Stimulated activated CD8-positive, alpha-beta memory T cell treated with anti-CD3 and anti-CD28 coated beads, Interleukin-4, amount 100 ng/mL, for 24 hours (primary cell): ENCODE data around the gene CACNA1G.

ENCODE experiments used
- DNase-seq: peaks from one replicate; pipeline ENCODE4 v3.0.0-alpha.2; 2020; ENCODE audit warnings: low read depth

The CACNA1G gene

DNA sequence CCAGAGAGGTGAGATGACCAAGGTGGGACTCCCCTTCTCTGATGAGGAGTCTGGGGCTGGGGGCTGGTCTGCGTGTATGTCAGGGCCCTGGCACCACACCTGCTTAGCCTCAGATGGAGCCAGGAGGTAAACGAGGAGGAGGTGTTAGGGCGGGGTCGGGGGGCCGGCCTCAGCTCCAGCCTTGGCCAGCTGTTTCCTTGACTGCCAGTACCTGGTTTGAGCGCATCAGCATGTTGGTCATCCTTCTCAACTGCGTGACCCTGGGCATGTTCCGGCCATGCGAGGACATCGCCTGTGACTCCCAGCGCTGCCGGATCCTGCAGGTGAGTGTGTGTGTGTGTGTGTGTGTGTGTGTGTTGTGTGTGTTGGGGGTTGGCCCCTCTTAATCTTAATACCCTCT, 8.1 kb downstream of the CACNA1G start:
- no peak for DNase-seq

DNA sequence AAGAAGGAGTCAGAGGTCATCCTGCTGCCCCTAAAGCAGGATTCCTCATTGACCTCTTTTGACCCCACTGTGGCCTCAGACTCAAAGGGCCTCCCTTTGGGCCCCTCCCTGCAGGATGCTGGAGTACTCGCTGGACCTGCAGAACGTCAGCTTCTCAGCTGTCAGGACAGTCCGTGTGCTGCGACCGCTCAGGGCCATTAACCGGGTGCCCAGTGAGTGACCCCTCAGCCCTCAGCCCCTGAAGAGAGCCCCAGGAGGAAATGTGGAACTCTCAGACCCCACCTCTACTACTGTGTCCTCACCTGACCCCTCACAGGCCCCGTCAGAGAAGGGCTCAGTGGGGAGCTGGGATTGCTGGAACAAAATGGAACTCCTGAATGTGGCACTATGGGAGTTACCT, 9.1 kb downstream of the CACNA1G start:
- DNase-seq = no peak

DNA sequence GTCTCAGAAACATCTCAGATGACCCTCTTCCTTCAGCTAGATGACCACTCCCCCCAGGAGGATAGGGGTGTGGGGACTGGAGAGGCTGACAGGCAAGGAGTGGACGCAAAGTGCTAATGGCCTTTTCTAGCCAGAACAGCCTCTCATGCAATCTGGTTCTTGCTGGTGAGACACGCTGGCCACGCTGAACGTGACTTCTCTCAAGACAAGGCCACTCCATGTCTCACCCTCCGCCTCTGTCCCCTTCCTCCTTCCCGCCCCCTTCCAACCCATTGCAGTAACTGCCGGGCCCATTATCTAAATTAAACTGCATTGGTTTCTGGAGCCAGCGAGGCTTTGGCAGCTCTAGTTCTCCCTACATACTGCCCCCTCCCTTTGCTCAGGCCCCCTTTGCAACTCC, 9.5 kb downstream of the CACNA1G start:
- DNase-seq = no peak

DNA sequence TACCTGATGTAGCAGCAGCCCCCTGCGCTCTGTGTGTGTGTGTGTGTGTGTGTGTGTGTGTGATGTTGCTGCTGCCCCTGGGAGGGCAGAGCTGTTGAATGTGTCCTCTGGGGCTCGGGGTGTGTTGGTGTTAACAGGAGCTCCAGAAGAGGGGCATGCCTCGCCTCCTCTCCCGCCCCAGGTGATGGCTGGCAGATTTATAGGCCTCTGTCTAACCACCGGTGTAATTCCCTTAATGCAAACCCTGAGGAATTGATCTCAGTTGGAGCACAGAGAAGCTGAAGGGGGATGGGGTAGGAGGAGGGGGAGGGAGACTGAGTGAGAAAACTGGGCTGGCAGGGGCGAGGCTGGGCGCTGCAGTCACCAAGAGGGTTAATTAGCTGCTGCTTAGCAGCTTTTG, 10.0 kb downstream of the CACNA1G start:
- DNase-seq = no peak

DNA sequence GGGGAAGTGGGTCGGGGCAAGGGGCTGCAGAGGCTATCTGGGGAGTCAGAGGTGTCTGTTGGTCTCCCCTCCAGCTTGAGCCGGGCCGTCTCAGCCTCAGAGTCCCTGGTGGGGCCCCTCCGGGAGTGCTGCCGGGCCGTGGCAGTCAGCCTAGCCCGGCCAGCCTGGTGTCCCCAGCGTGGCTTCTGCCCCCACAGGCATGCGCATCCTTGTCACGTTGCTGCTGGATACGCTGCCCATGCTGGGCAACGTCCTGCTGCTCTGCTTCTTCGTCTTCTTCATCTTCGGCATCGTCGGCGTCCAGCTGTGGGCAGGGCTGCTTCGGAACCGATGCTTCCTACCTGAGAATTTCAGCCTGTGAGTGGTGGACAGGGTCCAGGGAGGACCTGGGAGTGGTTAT, 11.2 kb downstream of the CACNA1G start:
- no peak for DNase-seq

DNA sequence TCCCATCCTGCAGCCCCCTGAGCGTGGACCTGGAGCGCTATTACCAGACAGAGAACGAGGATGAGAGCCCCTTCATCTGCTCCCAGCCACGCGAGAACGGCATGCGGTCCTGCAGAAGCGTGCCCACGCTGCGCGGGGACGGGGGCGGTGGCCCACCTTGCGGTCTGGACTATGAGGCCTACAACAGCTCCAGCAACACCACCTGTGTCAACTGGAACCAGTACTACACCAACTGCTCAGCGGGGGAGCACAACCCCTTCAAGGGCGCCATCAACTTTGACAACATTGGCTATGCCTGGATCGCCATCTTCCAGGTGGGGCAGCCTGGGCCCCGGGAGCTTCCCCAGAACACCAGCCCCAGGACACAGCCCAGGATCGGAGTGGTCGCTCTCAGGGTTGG, 12.0 kb downstream of the CACNA1G start:
- no peak for DNase-seq

DNA sequence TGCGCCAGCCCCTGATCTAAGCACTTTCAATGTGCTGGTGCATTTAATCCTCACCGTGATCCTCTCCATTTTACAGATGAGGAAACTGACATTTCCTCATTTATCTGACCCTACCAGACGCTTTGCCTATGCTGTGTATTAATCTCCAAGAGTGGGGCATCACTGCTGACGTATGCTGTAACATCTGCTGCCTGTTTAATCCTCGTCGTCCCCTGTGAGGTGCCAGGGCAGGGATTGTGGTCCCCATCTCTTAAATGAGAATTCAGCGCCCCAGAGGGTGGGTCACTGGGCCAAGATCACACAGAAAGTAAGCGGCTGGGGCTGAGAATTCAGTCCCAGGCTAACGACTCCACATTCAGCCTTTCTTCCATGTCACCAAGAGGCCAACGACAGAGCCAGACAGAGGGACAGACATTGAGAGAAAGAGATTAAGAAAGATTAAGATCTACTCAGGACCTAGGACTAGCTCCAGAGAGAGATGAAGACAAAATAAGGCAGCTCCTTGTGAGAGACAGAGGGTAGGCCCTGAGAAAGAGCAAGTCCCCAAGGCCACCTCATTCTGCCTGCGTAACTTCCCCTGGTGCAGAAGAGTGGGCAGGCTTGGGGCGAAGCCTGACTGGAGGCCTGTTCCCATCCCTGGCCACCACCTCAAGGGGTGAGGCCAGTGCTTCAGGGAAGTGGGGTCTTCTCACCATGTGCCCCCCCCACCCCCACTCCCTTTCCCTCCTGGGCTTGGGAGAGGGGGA, 13.5 kb downstream of the CACNA1G start:
- DNase-seq = no peak

DNA sequence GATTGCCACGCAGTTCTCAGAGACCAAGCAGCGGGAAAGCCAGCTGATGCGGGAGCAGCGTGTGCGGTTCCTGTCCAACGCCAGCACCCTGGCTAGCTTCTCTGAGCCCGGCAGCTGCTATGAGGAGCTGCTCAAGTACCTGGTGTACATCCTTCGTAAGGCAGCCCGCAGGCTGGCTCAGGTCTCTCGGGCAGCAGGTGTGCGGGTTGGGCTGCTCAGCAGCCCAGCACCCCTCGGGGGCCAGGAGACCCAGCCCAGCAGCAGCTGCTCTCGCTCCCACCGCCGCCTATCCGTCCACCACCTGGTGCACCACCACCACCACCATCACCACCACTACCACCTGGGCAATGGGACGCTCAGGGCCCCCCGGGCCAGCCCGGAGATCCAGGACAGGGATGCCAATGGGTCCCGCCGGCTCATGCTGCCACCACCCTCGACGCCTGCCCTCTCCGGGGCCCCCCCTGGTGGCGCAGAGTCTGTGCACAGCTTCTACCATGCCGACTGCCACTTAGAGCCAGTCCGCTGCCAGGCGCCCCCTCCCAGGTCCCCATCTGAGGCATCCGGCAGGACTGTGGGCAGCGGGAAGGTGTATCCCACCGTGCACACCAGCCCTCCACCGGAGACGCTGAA, 15.2 kb downstream of the CACNA1G start:
- DNase-seq = no peak

DNA sequence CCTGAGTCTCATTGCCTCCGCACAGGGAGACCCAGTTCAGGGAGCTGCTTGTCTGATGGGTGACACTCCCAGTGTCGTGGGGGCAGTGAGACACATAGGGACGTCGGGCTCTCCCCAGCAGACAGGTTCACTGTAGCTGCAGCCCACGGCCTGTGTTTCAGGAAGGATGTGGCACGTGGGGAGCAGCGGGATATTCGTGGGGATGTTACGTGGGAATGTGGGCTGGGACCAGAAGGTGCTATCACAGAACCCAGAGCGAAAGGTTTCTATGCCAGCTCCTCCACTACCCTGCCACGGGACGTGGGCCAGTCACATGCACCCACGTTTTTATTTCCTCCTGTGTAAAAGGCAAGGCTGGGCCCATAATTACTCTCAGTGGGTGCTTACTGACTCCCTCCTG, 16.3 kb downstream of the CACNA1G start:
- DNase-seq = no peak

DNA sequence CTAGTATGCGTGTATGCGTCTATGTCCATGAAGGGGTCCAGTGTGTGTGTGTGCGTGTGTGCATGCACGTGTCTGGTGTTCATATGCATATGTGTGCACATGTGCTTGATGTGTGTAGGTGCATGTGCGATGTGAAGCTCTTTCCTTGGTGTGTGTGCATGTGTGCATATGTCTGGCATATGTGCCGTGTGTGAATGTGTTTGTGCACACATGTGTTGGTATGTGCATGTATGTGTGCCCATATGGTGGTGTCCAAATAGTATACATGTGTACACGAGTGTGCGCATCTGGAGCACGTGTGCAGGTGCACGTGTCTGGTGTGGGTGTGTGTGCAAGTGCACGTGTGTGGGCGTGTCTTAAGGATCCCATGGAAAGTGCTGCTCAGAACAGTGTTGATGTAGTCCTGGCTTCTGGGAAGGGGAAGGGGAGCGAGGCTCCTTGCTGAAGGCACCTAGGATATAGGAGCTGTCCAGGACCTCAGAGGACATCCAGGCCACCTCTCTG, 17.0 kb downstream of the CACNA1G start:
- DNase-seq = no peak

DNA sequence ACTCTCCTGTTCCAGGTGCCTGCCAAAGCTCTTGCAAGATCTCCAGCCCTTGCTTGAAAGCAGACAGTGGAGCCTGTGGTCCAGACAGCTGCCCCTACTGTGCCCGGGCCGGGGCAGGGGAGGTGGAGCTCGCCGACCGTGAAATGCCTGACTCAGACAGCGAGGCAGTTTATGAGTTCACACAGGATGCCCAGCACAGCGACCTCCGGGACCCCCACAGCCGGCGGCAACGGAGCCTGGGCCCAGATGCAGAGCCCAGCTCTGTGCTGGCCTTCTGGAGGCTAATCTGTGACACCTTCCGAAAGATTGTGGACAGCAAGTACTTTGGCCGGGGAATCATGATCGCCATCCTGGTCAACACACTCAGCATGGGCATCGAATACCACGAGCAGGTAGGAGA, 17.7 kb downstream of the CACNA1G start:
- no peak for DNase-seq

DNA sequence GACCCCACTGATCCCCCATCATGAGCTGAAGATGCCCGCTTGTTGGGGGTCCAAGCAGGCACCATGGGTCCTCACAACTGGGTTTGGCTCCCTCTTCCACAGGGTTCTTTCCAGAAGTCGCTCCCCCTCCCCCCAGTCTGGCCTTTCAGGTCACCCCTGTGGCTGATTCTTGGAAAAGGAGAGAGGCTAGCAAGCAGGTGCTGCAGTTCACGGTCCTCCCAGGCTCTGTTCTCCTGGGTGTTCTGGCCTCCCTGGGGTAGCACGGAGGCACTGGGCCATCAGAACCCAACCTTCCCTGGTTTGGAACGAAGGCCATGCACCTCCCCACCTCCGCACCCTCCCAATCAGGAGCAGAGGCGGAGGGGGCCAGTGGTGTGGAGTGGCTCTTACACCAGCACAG, 18.9 kb downstream of the CACNA1G start:
- DNase-seq = no peak

DNA sequence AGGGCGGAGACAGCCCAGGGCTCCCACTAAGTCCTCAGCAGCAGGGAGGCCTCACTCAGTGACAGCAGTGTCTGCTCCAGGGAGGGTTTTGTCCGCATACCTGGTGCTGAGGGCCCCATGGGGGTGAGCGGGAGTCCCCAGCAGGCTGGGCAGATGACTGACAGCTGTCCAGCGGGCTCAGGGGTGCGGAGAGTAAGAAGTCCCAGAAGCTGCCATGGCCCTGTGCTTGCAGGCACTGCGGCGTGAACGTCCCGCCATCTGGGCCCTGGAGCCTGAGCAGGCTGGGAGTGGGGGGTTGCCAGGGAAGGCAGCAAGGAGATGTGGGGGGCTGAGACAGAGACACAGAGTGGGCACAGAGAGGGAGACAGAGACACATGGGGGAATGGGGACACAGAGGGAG, 20.1 kb downstream of the CACNA1G start:
- DNase-seq = no peak

DNA sequence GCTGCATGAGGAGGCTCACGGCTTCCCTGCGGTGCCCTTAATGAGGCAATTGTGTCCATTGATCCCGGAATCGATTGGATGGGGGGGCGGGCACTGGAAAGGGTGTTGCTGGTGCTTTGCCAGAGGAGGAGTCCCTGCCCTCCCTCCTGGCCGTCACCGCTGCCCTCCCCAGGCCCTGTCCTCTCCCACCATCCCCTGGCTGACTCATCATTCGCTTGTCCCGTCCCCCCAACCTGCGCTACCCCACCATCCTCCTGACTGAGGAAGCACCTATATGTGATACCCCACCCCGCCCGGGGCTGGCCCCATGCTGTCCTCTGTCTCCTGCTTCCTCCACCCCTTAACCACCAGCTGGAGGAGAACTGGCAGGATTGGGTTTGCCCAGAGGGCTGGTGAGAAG, 20.8 kb downstream of the CACNA1G start:
- DNase-seq = no peak

DNA sequence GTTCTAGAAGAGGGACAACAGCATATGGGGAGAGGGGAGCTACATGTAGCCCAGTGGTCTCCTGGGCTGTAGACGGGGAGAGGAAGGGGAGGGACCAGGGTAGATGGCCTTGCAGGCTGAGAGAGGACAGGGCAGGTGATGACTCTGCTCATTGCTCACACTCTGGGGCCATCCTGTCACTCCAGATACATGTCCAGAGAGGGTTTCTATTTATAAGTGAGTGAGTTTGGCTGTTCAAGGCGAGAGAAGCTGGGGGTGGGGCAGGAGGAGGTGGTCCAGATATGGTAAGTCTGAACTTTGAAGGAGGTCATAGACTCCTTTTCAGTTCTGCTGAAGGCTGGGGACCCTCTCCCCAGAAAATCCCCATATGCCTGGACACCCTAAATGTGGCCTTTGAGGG, 22.2 kb downstream of the CACNA1G start:
- no peak for DNase-seq

DNA sequence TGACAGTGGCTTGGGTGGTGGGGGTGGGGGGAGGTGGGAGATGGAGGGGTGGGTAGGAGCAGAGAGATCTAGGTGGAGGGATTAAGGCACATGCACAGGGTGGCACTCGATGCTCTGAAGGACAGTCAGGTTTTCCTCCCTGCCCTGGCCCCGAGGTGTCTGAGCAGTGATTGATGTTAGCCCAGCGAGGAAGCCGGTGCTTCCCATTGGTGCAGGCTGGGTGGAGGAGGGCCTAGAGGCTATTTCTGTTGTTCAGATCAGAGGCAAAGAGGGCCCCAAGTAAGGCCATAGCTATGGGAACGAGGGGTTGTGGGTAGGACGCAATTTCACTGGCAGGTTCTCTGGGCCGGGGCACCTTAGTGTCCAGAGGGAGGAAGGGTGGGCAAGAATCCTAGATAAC, 23.1 kb downstream of the CACNA1G start:
- no peak for DNase-seq

DNA sequence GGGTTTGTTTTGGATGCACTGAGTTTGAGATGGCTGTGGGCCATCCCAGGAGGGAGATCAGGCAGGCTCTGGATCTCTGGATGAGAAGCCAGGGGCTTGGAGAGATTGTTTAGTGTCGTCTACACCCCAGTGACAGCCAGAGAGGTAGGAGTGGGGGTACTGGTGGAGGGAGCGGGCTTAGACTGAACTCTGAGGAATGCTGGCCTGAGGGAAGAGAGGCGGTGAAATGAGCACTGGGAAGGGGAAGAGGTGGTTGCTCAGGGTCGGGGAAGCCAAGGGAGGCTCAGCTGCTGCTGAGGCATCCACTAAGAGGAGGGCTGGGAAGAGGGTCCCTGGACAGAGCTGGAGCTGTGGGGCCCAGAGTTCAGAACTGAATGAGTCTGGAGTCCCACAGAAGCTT, 23.6 kb downstream of the CACNA1G start:
- no peak for DNase-seq

DNA sequence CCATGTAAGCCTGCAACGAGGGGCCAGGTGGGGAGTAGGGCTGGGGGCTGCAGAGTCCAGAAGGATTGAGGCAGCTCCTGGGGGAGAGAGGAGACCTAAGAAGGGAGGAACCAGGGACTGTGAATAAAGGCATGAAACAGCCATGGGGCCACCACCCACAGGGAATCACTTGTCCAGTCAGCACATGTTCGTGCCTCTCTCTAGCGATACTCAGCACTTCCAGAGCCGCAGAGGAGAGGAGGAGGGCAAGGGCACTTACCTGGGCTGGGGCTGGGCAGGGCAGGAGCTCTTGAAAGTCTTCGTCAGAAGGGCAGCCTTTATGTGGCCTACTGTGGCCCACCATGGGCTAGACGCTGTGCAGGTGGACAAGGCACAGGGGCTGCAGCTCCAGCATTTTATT, 24.2 kb downstream of the CACNA1G start:
- no peak for DNase-seq

DNA sequence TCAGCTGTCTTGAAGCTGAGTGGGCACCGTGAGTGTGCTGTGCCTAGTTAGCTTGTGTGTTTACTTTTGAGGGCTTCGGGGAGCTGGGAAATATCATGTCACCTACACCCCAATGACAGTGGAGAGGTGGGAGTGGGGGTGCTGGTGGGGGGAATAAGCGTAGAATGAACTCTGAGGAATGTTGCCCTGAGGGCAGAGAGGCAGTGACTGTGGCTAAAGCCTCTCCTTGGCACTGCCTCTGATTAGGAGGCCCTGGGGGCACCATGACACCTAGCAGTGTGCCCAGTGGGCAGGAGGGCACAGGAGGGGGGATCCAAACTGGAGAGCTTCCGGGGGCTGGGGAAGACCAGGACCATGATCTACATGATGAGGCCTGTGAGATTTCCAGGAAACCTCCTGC, 24.8 kb downstream of the CACNA1G start:
- no peak for DNase-seq

DNA sequence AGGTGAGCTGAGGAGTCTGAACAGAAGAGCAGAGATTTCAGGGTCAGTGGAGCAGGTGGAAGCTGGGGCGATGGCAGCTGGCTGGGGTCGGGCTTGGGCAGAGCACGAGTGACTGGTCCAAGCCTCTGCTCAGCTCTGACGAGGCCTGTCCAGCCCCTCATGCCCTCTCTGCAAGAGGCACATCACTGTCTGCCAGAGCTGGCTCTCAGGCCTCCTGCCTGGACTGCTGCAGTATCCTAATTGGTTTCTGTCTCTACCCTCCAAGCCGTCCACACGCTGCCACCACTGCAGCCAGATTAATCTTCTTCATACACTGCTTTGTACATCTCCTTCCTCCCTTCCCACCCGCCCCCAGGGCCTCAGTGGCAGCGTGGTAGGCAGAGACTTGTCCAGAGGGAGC, 25.4 kb downstream of the CACNA1G start:
- DNase-seq = no peak

DNA sequence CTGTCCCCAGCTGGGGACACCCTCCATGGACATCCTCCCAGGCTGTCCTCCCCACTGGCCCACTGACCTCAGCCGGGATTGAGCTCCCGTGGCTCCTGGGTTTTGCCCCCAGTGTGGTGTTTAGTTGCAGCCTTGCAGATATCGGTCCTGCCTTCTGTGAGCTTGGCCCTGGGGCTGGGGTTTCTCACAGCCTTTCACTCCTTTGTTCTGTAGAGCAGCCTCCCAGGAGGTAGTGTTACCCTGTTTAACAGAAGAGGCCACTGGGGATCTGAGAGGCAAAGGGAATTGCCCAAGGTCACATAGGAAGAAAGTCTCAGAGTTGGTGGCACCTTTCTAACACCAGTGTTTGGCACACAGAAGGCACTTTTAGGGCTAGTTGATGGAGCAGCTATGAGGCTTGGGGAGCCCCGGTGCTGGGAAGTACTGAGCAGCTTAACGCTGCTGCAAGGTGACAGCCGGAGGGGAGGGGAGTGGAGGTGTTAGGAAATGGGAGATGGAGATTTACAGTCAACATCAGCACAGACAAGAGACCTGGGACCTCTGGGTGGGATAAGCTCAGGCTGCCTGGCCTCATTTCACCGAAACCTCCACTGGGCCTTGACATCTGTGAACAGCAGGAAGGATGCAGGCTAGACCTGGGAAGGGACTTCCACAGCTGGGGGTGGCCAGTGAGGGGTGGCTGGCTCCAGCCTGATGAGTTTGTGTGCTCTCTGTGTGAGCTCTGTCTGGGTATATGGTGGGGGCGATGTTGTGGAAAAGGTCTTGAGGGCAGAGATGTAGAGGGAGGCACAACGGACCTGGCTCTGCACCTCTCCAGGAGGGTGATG, 26.1 kb downstream of the CACNA1G start:
- DNase-seq = no peak

DNA sequence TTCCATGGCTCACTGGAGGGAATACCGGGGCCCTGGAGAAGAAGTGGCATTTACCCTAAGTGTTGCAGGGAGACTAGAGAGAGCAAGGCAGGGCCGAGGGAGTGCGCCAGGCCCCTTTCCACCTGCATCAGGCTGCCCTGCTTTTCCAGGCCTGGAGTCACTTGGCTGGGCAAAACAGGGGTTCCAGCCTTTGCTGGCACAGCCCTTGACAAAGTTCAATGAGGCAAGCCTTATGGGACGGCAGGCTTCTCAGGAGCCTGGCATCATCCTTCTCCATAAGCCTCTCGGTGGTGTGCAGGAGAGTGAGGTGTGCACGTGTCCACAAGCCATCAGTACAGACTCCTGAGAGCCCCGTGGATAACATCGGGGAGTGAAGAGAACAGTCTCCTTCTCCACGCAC, 27.1 kb downstream of the CACNA1G start:
- DNase-seq = no peak

DNA sequence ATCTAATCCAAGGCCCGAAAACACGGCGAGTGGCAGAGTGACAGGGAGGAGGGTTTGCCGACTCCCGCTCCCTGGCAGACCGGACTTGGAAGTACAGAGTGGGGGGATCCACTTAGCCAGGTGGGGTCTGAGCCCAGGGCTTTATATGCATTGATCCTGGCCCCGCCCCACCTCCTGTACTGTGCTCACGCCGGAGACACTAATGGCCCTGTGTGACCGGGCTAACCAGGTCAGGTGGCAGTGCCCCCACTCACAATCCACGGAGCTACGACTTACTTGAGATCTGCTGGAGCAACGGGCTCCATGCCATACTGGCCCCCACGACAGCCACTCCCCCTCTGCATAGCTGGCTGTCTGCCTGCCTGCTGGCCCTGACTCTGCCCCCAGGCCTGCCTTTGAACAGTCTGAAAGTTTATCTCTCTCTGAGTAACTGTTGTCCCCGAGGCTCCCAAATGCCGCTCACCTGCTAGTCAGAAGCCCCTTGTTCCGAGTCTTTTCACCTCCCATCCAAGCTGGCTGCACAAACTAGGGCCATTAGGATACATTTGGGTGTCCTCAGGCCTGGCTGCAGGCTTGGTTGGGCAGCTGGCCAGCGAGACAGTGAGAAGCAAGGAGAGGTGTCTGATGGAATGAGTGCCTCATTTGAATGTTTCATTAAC, 28.0 kb downstream of the CACNA1G start:
- no peak for DNase-seq
